NCI-H187 treated with DMSO at 0.1 percent for 48 hours (cell line): ENCODE data around the gene NAGLU.

Experiments used
- DNase-seq: peaks from one replicate; lab custom pipeline; 2025; lab: John Stamatoyannopoulos, UW

Gene NAGLU

GRCh38 chr17:42564815-42565522, 28.9 kb downstream of the NAGLU start:
- DNase-seq: no peak

- no peak for DNase-seq
Observed at GRCh38 chr17:42565523-42566214, 29.6 kb downstream of the NAGLU start.

GRCh38 chr17:42566215-42566882, 30.3 kb downstream of the NAGLU start:
- no peak for DNase-seq

GRCh38 chr17:42566883-42567573, 31.0 kb downstream of the NAGLU start, which contains the start of gene MLX:
Gene MLX, plus strand, starts transcription at chr17:42567100. Its CDS starts 25 bp downstream, at chr17:42567125.
- peak; percentile 54 for DNase-seq

- DNase-seq: no peak
Observed at GRCh38 chr17:42568341-42569111, 32.5 kb downstream of the NAGLU start.

- no peak for DNase-seq
Observed at GRCh38 chr17:42571435-42572225, 35.6 kb downstream of the NAGLU start.

GRCh38 chr17:42573095-42573494, 37.1 kb downstream of the NAGLU start:
- DNase-seq: no peak

- DNase-seq: no peak
Observed at GRCh38 chr17:42574463-42574862, 38.4 kb downstream of the NAGLU start.

- DNase-seq: no peak
Observed at GRCh38 chr17:42577140-42577531, 41.1 kb downstream of the NAGLU start.

- peak; percentile 63 for DNase-seq
Observed at GRCh38 chr17:42577532-42578281, 41.7 kb downstream of the NAGLU start, which contains the start of gene PSMC3IP. Gene PSMC3IP, minus strand, starts transcription at chr17:42577729. Its CDS starts 43 bp downstream, at chr17:42577686.

- DNase-seq: peak; percentile 13
Observed at GRCh38 chr17:42578282-42578869, 42.3 kb downstream of the NAGLU start.

GRCh38 chr17:42579794-42580551, 43.9 kb downstream of the NAGLU start:
- DNase-seq: no peak

- DNase-seq: no peak
Observed at GRCh38 chr17:42581744-42582270, 45.8 kb downstream of the NAGLU start.

- DNase-seq: no peak
Observed at GRCh38 chr17:42584880-42585279, 48.8 kb downstream of the NAGLU start.

- DNase-seq: no peak
Observed at GRCh38 chr17:42585353-42585752, 49.3 kb downstream of the NAGLU start.

- DNase-seq: no peak
Observed at GRCh38 chr17:42586514-42587230, 50.6 kb downstream of the NAGLU start.

GRCh38 chr17:42590886-42591285, 54.8 kb downstream of the NAGLU start:
- no peak for DNase-seq

GRCh38 chr17:42591411-42591810, 55.4 kb downstream of the NAGLU start:
- DNase-seq: no peak
